GM12878 (cell line): ENCODE data around the gene MBNL3. TPM values are rescaled to one million over a fixed set of nuclear protein-coding genes. Genes with fewer than 3 reads are reported as not detected.

Experiments
- ATAC-seq: fragments of 200-7000 bp; cut with Tn5 transposase; 3 replicates; pipeline ENCODE4 v1.9.1; 2020; ENCODE audit warnings: mild to moderate bottlenecking, moderate library complexity
- BruUV-seq: library from RNA; stranded (reverse); fragments of 400-500 nt; replicated peaks from 2 replicates; lab custom pipeline; 2021; lab: Mats Ljungman, UMichigan
- CTCF ChIA-PET: fragments of 300-600 bp; sonication (Branson Sonifier 250); formaldehyde crosslinking; extraction: SDS; loops from one replicate; lab custom pipeline; 2021; ENCODE audit warnings: inconsistent platforms; lab: Yijun Ruan, JAX
- POLR2A ChIA-PET: fragments of 350-600 bp; formaldehyde crosslinking; extraction: SDS; loops from one replicate; lab custom pipeline; 2021; ENCODE audit warnings: inconsistent platforms; lab: Charles Lee
- RAD21 ChIA-PET: fragments of 300-600 bp; sonication (Branson Sonifier 250); formaldehyde crosslinking; loops from one replicate; lab custom pipeline; 2023; ENCODE audit warnings: antibody characterized with exemption; ENCODE audit not compliant: unreplicated experiment; lab: Charles Lee
- SMC1A ChIA-PET: fragments of 300-600 bp; sonication (Branson Sonifier 250); formaldehyde crosslinking; loops from one replicate; lab custom pipeline; 2023; ENCODE audit not compliant: unreplicated experiment, uncharacterized antibody; lab: Charles Lee
- DNase-seq: peaks from one replicate; pipeline ENCODE4 v3.0.0-alpha.2; 2011; ENCODE audit warnings: low read depth, low spot score
- FAIRE-seq: peaks from 3 replicates; lab custom pipeline; 2011; peaks lifted over from hg19 to GRCh38; lab: Jason Lieb, UNC
- H2AFZ ChIP-seq: 2 replicates; pipeline ENCODE4 v1.6.0; 2011; ENCODE audit warnings: low read depth, low read length, control low read depth; ENCODE audit not compliant: control insufficient read depth
- H3K27ac ChIP-seq: 2 replicates; pipeline ENCODE4 v1.5.1; 2011; ENCODE audit warnings: control low read depth; ENCODE audit not compliant: control insufficient read depth, insufficient read depth
- H3K27me3 ChIP-seq, 2 experiments: replicated peaks in 1 of 2; 2 replicates each; pipeline versions ENCODE4 v1.6.0 to v1.6.1; 2011; ENCODE audit warnings: low read length in 1 of 2; ENCODE audit not compliant: control insufficient read depth in 2 of 2, insufficient read depth in 2 of 2
- H3K36me3 ChIP-seq, 2 experiments: 2 replicates each; pipeline ENCODE4 v1.5.1; 2011; ENCODE audit warnings: low read length in 1 of 2; ENCODE audit not compliant: control insufficient read depth in 2 of 2, insufficient read depth in 2 of 2
- H3K4me1 ChIP-seq: 2 replicates; pipeline ENCODE4 v1.6.1; 2011; ENCODE audit warnings: mild to moderate bottlenecking, low read length, moderate library complexity, mixed read lengths; ENCODE audit not compliant: control insufficient read depth, insufficient read depth
- H3K4me2 ChIP-seq: 2 replicates; pipeline ENCODE4 v1.6.0; 2011; ENCODE audit warnings: control low read depth; ENCODE audit not compliant: control insufficient read depth, insufficient read depth
- H3K4me3 ChIP-seq: fragments of 200-600 bp; sonication (generic); 2 replicates; pipeline ENCODE4 v1.5.1; 2016
- H3K79me2 ChIP-seq: 2 replicates; pipeline ENCODE4 v1.6.0; 2011; ENCODE audit warnings: low read length; ENCODE audit not compliant: control insufficient read depth, insufficient read depth
- H3K9ac ChIP-seq: 2 replicates; pipeline ENCODE4 v1.8.0; 2011; ENCODE audit warnings: low read length, control low read depth, mixed read lengths; ENCODE audit not compliant: control insufficient read depth, insufficient read depth
- H3K9me3 ChIP-seq: replicated peaks from 3 replicates; pipeline ENCODE4 v1.5.1; 2011; ENCODE audit warnings: mild to moderate bottlenecking, low read length; ENCODE audit not compliant: control insufficient read depth, insufficient read depth
- H4K20me1 ChIP-seq: 2 replicates; pipeline ENCODE4 v1.6.0; 2011; ENCODE audit not compliant: control insufficient read depth, insufficient read depth
- BACH1 ChIP-seq: fragments of 450-650 bp; IDR thresholded peaks from 2 replicates; pipeline ENCODE4 v1.6.1; 2017; ENCODE audit warnings: mild to moderate bottlenecking, borderline replicate concordance
- IKZF1 ChIP-seq: fragments of 450-650 bp; conservative IDR thresholded peaks from 2 replicates; pipeline ENCODE4 v1.6.1; 2017; ENCODE audit warnings: antibody characterized with exemption, mild to moderate bottlenecking
- MEF2A ChIP-seq: IDR thresholded peaks from 2 replicates; pipeline ENCODE4 v1.6.1; 2011; ENCODE audit warnings: low read depth, mild to moderate bottlenecking, low read length, moderate library complexity; ENCODE audit not compliant: insufficient read depth
- NKRF ChIP-seq: fragments of 450-650 bp; conservative IDR thresholded peaks from 2 replicates; pipeline ENCODE4 v1.6.1; 2017; ENCODE audit warnings: mild to moderate bottlenecking, moderate library complexity
- SREBF1 ChIP-seq: IDR thresholded peaks from 2 replicates; pipeline ENCODE4 v1.6.1; 2012; ENCODE audit warnings: mild to moderate bottlenecking, low read length
- WGBS: methylation state at CpG from one replicate; pipeline ENCODE4 v1.1.6; 2016; ENCODE audit warnings: low lambda C conversion rate; ENCODE audit not compliant: insufficient replicate concordance, insufficient coverage; ENCODE audit errors: missing lambda C conversion rate; 5-methylcytosine and 5-hydroxymethylcytosine counted together
- in situ Hi-C: fragments of 300-500 bp; cut with MboI; formaldehyde crosslinking; loops from 9 replicates; pipeline ENCODE4 v1.14.3; 2018; ENCODE audit warnings: mixed read lengths
- intact Hi-C: fragments of 100-400 bp; cut with micrococcal nuclease; formaldehyde crosslinking; loops from one replicate; pipeline ENCODE4 v1.14.2; 2022; ENCODE audit not compliant: unreplicated experiment
- polyA plus RNA-seq, 11 experiments: library from polyadenylated mRNA; depleted of rRNA in 4 of 11; unstranded in 6 of 11; stranded (reverse) in 5 of 11; fragments of >200 nt; fragmentation: Nextera tagmentation in 4 of 11; fragmentation: Illumina TruSeq in 1 of 11; extraction: Ambion mirVana in 4 of 11; extraction: Trizol in 1 of 11; gene quantifications; 1 replicate in 1 of 11; 2 replicates in 10 of 11; pipeline versions ENCODE4 v1.2.1 to v1.2.3, GENCODE V29; 2011 to 2016; ENCODE audit warnings: inconsistent platforms in 2 of 11, missing spikeins in 2 of 11, low read depth in 1 of 11
- total RNA-seq, 4 experiments: library from RNA; depleted of rRNA in 3 of 4; stranded (reverse); fragments of >200 nt in 3 of 4; fragmentation: Illumina TruSeq in 1 of 4; extraction: Trizol in 1 of 4; gene quantifications; 2 replicates each; pipeline versions ENCODE4 v1.2.1 to v1.2.3, GENCODE V29; 2013 to 2021

The MBNL3 gene
- total and polyA plus RNA-seq, 10 of the 15 experiments (the other 5 are each of a cell fraction or from before 2014, with no cell fraction given) = 3.4 to 33.1 (median 12.6) TPM

- no TSS peak for BruUV-seq
- no peak for TF ChIP-seq SREBF1
- no peak for TF ChIP-seq NKRF
- TF ChIP-seq BACH1 = no peak
- no peak for TF ChIP-seq IKZF1
- TF ChIP-seq MEF2A = no peak
- SMC1A ChIA-PET = interaction anchor here (1.4 kb wide), 1 partner anchor 28 kb away, joined by 4 read pairs; no protein-coding TSS in a partner anchor
- no peak overlapping the region for H3K9ac ChIP-seq
- in situ Hi-C loops (no loop called here), intact Hi-C loops (no loop called here)
- FAIRE-seq = no peak
- no peak overlapping the region for H3K4me2 ChIP-seq
- no peaks in the 10 kb centered on the region for H3K9me3 ChIP-seq
- no peaks in the 10 kb centered on the region for H3K36me3 ChIP-seq
- ATAC-seq = no peak
- no peaks in the 10 kb centered on the region for H3K27me3 ChIP-seq
- no peak for DNase-seq
- no peaks in the 10 kb centered on the region for H4K20me1 ChIP-seq
- RAD21 ChIA-PET = interaction anchor here (1.3 kb wide), 1 partner anchor 69 kb away, joined by 4 read pairs; no protein-coding TSS in a partner anchor
- no peak overlapping the region for H2AFZ ChIP-seq
- CTCF ChIA-PET = no interaction called here
- H3K27ac ChIP-seq = no peak overlapping the region
- H3K4me1 ChIP-seq = no peaks in the 10 kb centered on the region
- POLR2A ChIA-PET = interaction anchor here (0.6 to 1.1 kb wide), 2 partner anchors 14 to 75 kb away, joined by 3 read pairs; no protein-coding TSS in a partner anchor
- no peak overlapping the region for H3K4me3 ChIP-seq
- 72% methylated on average over 8 of the region's 8 CpGs for WGBS
- no peaks in the 10 kb centered on the region for H3K79me2 ChIP-seq
Observed at GRCh38 chrX:132411310-132411977, 77.4 kb downstream of the MBNL3 start.
